Measurements from ENCODE around the gene TREX2. TPM values are rescaled to one million over a fixed set of nuclear protein-coding genes. Genes with fewer than 3 reads are reported as not detected.

The TREX2 gene
- total and polyA plus RNA-seq, 5 experiments from 2014 or later = 0.30 to 5.5 (median 1.2) TPM

Other genes with a start within 250 kb of the TREX2 start
- gene PNMA6F, start 124.3 kb downstream of the TREX2 start, total RNA-seq = not detected
- not detected for gene PNMA6F, start 124.3 kb downstream of the TREX2 start, polyA plus RNA-seq
- gene ZNF275, start 111.9 kb downstream of the TREX2 start, total RNA-seq = 10 to 100 TPM; 14.8 to 17.1 TPM
- gene ZNF275, start 111.9 kb downstream of the TREX2 start, polyA plus RNA-seq = 1 to 10 TPM; 4.8 to 7.5 (median 5.0) TPM
- not detected for gene PNMA6E, start 44.7 kb downstream of the TREX2 start, total RNA-seq
- gene PNMA6E, start 44.7 kb downstream of the TREX2 start, polyA plus RNA-seq = not detected
- under 1 TPM; 0.47 to 0.49 TPM for gene ZFP92, start 34.6 kb downstream of the TREX2 start, total RNA-seq
- under 1 TPM; 0.06 to 0.24 (median 0.19) TPM for gene ZFP92, start 34.6 kb downstream of the TREX2 start, polyA plus RNA-seq
- 10 to 100 TPM; 33.3 to 38.9 TPM for gene HAUS7, start 24.5 kb upstream of the TREX2 start, total RNA-seq
- 10 to 100 TPM; 19.6 to 30.1 (median 25.6) TPM for gene HAUS7, start 24.5 kb upstream of the TREX2 start, polyA plus RNA-seq
- not detected for gene BGN, start 48.9 kb upstream of the TREX2 start, total RNA-seq
- gene BGN, start 48.9 kb upstream of the TREX2 start, polyA plus RNA-seq = not detected
- gene ATP2B3, start 71.6 kb upstream of the TREX2 start, total RNA-seq = not detected
- gene ATP2B3, start 71.6 kb upstream of the TREX2 start, polyA plus RNA-seq = not detected
- 10 to 100 TPM; 25.3 to 27.3 TPM for gene CCNQ, start 153.1 kb upstream of the TREX2 start, total RNA-seq
- 10 to 100 TPM; 28.7 to 37.6 (median 33.8) TPM for gene CCNQ, start 153.1 kb upstream of the TREX2 start, polyA plus RNA-seq
- not detected for gene DUSP9, start 201.1 kb upstream of the TREX2 start, total RNA-seq
- not detected for gene DUSP9, start 201.1 kb upstream of the TREX2 start, polyA plus RNA-seq
- gene PNCK, start 227.8 kb upstream of the TREX2 start, total RNA-seq = not detected
- gene PNCK, start 227.8 kb upstream of the TREX2 start, polyA plus RNA-seq = not detected
- under 1 TPM; 0.31 to 0.49 TPM for gene SLC6A8, start 241.9 kb upstream of the TREX2 start, total RNA-seq
- gene SLC6A8, start 241.9 kb upstream of the TREX2 start, polyA plus RNA-seq = under 1 TPM in 2 of 3 donors, not detected in 1; 0.04 to 0.16 TPM